Stimulated activated CD4-positive, alpha-beta T cell treated with anti-CD3 and anti-CD28 coated beads, TNF-alpha, amount 100 ng/mL, for 4 hours (primary cell): Measurements from ENCODE around the gene HTR3C.

Experiments
- DNase-seq, 3 experiments: peaks; one replicate each; pipeline ENCODE4 v3.0.0-alpha.2; 2020; ENCODE audit warnings: low read depth in 3 of 3

The HTR3C gene

GRCh38 chr3:184085389-184085852 is 32.6 kb downstream of the HTR3C start:
- no peak for DNase-seq

GRCh38 chr3:184092199-184092598 is 39.4 kb downstream of the HTR3C start:
- no peak for DNase-seq

- DNase-seq = no peak
Observed at GRCh38 chr3:184096811-184097383, 44.0 kb downstream of the HTR3C start, which contains the start of gene HTR3E. Gene HTR3E, plus strand, starts transcription at chr3:184097064. Its CDS starts 466 bp downstream, at chr3:184097530.

- no peak for DNase-seq
Observed at GRCh38 chr3:184097556-184097955, 44.7 kb downstream of the HTR3C start.

- DNase-seq = no peak
Observed at GRCh38 chr3:184099806-184100686, 47.2 kb downstream of the HTR3C start.
